GM23338 (cell line): Measurements from ENCODE around the gene DESI1. TPM values are rescaled to one million over a fixed set of nuclear protein-coding genes. Genes with fewer than 3 reads are reported as not detected.

Experiments used
- ATAC-seq: fragments of 200-7000 bp; cut with Tn5 transposase; 3 replicates; pipeline ENCODE4 v1.9.1; 2020
- DNase-seq: peaks from one replicate; pipeline ENCODE4 v3.0.0-alpha.2; 2015; ENCODE audit warnings: low spot score
- H2AFZ ChIP-seq: fragments of 200-600 bp; sonication (generic); 2 replicates; pipeline ENCODE4 v1.8.0; 2016; ENCODE audit warnings: antibody characterized with exemption, mild to moderate bottlenecking, moderate library complexity
- H3F3A ChIP-seq: fragments of 200-600 bp; sonication (generic); replicated peaks from 2 replicates; pipeline ENCODE4 v1.8.0; 2017; ENCODE audit warnings: antibody characterized with exemption, mixed run types, low read depth
- H3K27ac ChIP-seq: fragments of 200-600 bp; sonication (generic); 2 replicates; pipeline ENCODE4 v1.6.1; 2016; ENCODE audit warnings: low read depth
- H3K27me3 ChIP-seq: fragments of 200-600 bp; sonication (generic); 2 replicates; pipeline ENCODE4 v1.8.0; 2016; ENCODE audit warnings: mild to moderate bottlenecking, mixed run types, moderate library complexity; ENCODE audit not compliant: insufficient read depth
- H3K36me3 ChIP-seq: fragments of 200-600 bp; sonication (generic); 2 replicates; pipeline ENCODE4 v1.8.0; 2016; ENCODE audit warnings: mild to moderate bottlenecking; ENCODE audit not compliant: insufficient read depth
- H3K4me1 ChIP-seq: fragments of 200-600 bp; sonication (generic); 2 replicates; pipeline ENCODE4 v1.8.0; 2016; ENCODE audit warnings: mild to moderate bottlenecking, moderate library complexity; ENCODE audit not compliant: insufficient read depth
- H3K4me2 ChIP-seq: fragments of 200-600 bp; sonication (generic); 2 replicates; pipeline ENCODE4 v1.7.1; 2017; ENCODE audit warnings: mixed run types
- H3K4me3 ChIP-seq: fragments of 200-600 bp; sonication (generic); 2 replicates; pipeline ENCODE4 v1.6.1; 2016; ENCODE audit warnings: mixed run types
- H3K79me2 ChIP-seq: fragments of 200-600 bp; sonication (generic); replicated peaks from 2 replicates; pipeline ENCODE4 v1.8.0; 2017; ENCODE audit warnings: mild to moderate bottlenecking; ENCODE audit not compliant: insufficient read depth
- H3K9me2 ChIP-seq: fragments of 200-600 bp; sonication (generic); 2 replicates; pipeline ENCODE4 v1.8.0; 2017; ENCODE audit not compliant: insufficient read depth
- H4K20me1 ChIP-seq: fragments of 200-600 bp; sonication (generic); replicated peaks from 2 replicates; pipeline ENCODE4 v1.8.0; 2017; ENCODE audit warnings: mild to moderate bottlenecking; ENCODE audit not compliant: insufficient read depth
- H3K27ac Mint-ChIP-seq: 2 replicates; pipeline ENCODE4 v1.8.0; 2020; ENCODE audit warnings: inconsistent platforms, mild to moderate bottlenecking, moderate library complexity, mixed read lengths
- H3K27me3 Mint-ChIP-seq: 3 replicates; pipeline ENCODE4 v1.8.0; 2022; ENCODE audit warnings: low read depth, mild to moderate bottlenecking, moderate library complexity, mixed read lengths, inconsistent platforms; ENCODE audit not compliant: insufficient read depth, poor library complexity
- H3K36me3 Mint-ChIP-seq: 3 replicates; pipeline ENCODE4 v1.8.0; 2021; ENCODE audit warnings: low read depth, mild to moderate bottlenecking, inconsistent platforms, moderate library complexity, mixed read lengths
- H3K4me1 Mint-ChIP-seq: 3 replicates; pipeline ENCODE4 v1.8.0; 2020; ENCODE audit warnings: mild to moderate bottlenecking, inconsistent platforms, mixed read lengths
- H3K4me3 Mint-ChIP-seq: 3 replicates; pipeline ENCODE4 v1.8.0; 2021; ENCODE audit warnings: moderate library complexity, mild to moderate bottlenecking, inconsistent platforms, mixed read lengths
- H3K9me3 Mint-ChIP-seq: 3 replicates; pipeline ENCODE4 v1.8.0; 2020; ENCODE audit warnings: moderate library complexity, mild to moderate bottlenecking, inconsistent platforms, mixed read lengths
- CTCF ChIP-seq, 2 experiments: fragments of 200-600 bp in 1 of 2; sonication (generic) in 1 of 2; conservative IDR thresholded peaks; 2 replicates each; pipeline versions ENCODE4 v1.5.1 to v1.6.1; 2016 to 2017; ENCODE audit warnings: antibody characterized with exemption in 2 of 2, low read depth in 2 of 2, mild to moderate bottlenecking in 2 of 2, moderate library complexity in 1 of 2
- EZH2 ChIP-seq: fragments of 200-600 bp; sonication (generic); IDR thresholded peaks from one replicate; pipeline ENCODE4 v1.8.0; 2017; ENCODE audit warnings: antibody characterized with exemption, mild to moderate bottlenecking, low read depth; ENCODE audit not compliant: unreplicated experiment
- EZH2phosphoT487 ChIP-seq: fragments of 200-600 bp; sonication (generic); IDR thresholded peaks from one replicate; pipeline ENCODE4 v1.8.1; 2018; ENCODE audit warnings: antibody characterized with exemption; ENCODE audit not compliant: unreplicated experiment
- JUNB ChIP-seq: IDR thresholded peaks from one replicate; pipeline ENCODE4 v1.6.1; 2016; ENCODE audit warnings: antibody characterized with exemption; ENCODE audit not compliant: unreplicated experiment
- NANOG ChIP-seq: IDR thresholded peaks from 2 replicates; pipeline ENCODE4 v1.6.1; 2016; ENCODE audit warnings: antibody characterized with exemption, borderline replicate concordance
- POLR2AphosphoS5 ChIP-seq: IDR thresholded peaks from 2 replicates; pipeline ENCODE4 v1.6.1; 2016; ENCODE audit warnings: antibody characterized with exemption, low read depth
- ZNF114 ChIP-seq: fragments of 250-450 bp; sonication (Bioruptor Pico); IDR thresholded peaks from 2 replicates; pipeline ENCODE4 v1.5.0; 2020; ENCODE audit warnings: mild to moderate bottlenecking, moderate library complexity
- ZNF331 ChIP-seq: fragments of 250-450 bp; sonication (Bioruptor Pico); IDR thresholded peaks from 2 replicates; pipeline ENCODE4 v1.5.0; 2020; ENCODE audit warnings: low read depth, mild to moderate bottlenecking, moderate library complexity
- ZNF462 ChIP-seq: fragments of 250-450 bp; sonication (Bioruptor Pico); IDR thresholded peaks from 2 replicates; pipeline ENCODE4 v1.5.0; 2020; ENCODE audit warnings: mild to moderate bottlenecking, moderate library complexity
- polyA plus RNA-seq: library from polyadenylated mRNA; unstranded; fragments of >200 nt; fragmentation: Nextera tagmentation; extraction: Ambion mirVana; gene quantifications from 2 replicates; pipeline ENCODE4 v1.2.1, GENCODE V29; 2016
- total RNA-seq: library from RNA; depleted of rRNA; stranded (reverse); fragments of >200 nt; shearing (Covaris generic); gene quantifications from 2 replicates; pipeline ENCODE4 v1.2.3, GENCODE V29; 2014

DESI1 gene
- total and polyA plus RNA-seq, 2 experiments from 2014 or later = 33.7 to 53.8 TPM

- H3K27me3 Mint-ChIP-seq = no peaks in the 10 kb centered on the region
- H3K4me2 ChIP-seq = no peak overlapping the region
- H3K36me3 ChIP-seq = peaks cover 73% of the 10 kb centered on the region
- DNase-seq = no peak
- H3K4me1 ChIP-seq = no peaks in the 10 kb centered on the region
- H3K4me3 Mint-ChIP-seq = no peak overlapping the region
- TF ChIP-seq CTCF (conservative IDR thresholded peaks at IDR 0.05; ENCODE audit: low read depth in 2 of 2) (no peak), JUNB (no peak), ZNF114 (no peak), ZNF331 (CRISPR knock-in tag) (no peak), EZH2phosphoT487 (no peak), NANOG (no peak), EZH2 (no peak), POLR2AphosphoS5 (no peak), ZNF462 (no peak)
- no peaks in the 10 kb centered on the region for H3K27me3 ChIP-seq
- no peak overlapping the region for H3K27ac ChIP-seq
- H3K9me2 ChIP-seq = no peaks in the 10 kb centered on the region
- H3F3A ChIP-seq = no peaks in the 10 kb centered on the region
- H3K79me2 ChIP-seq = peaks cover 23% of the 10 kb centered on the region
- H3K4me3 ChIP-seq = no peak overlapping the region
- ATAC-seq = no peak
- H3K9me3 Mint-ChIP-seq = no peaks in the 10 kb centered on the region
- peaks cover 35% of the 10 kb centered on the region for H4K20me1 ChIP-seq
- H3K4me1 Mint-ChIP-seq = no peaks in the 10 kb centered on the region
- no peak overlapping the region for H2AFZ ChIP-seq
- no peak overlapping the region for H3K27ac Mint-ChIP-seq
- peaks cover 84% of the 10 kb centered on the region for H3K36me3 Mint-ChIP-seq
Measured at GRCh38 chr22:41648432-41648831, 27.6 kb upstream of the DESI1 start.
